ENCODE results near the gene ROPN1B. TPM values are rescaled to one million over a fixed set of nuclear protein-coding genes. Genes with fewer than 3 reads are reported as not detected.
A peak's percentile ranks its signal among the peaks of the same experiment; 100 is the strongest.
"Not testable (repeated sequence)": the region's sequence is repeated elsewhere in the genome, so short reads cannot be mapped to it uniquely, and the experiment has no call there.

Gene ROPN1B
- total and polyA plus RNA-seq, 4 experiments from 2014 or later, result not detected

- H3K4me3 ChIP-seq (ENCODE audit: low read length in 2 of 2); POLR2A ChIA-PET (ENCODE audit: partially characterized antibody); H3K27ac ChIP-seq (ENCODE audit: low read depth, low read length); H3K36me3 Mint-ChIP-seq; H3K36me3 ChIP-seq (ENCODE audit: insufficient read depth, low read length); H3K4me1 Mint-ChIP-seq; H3K9me3 Mint-ChIP-seq; H3K9me3 ChIP-seq (ENCODE audit: control insufficient read depth in 1 of 2, low read length in 2 of 2); H3K27me3 ChIP-seq (ENCODE audit: insufficient read depth, low read length): not testable (repeated sequence)
- peak overlapping the region in 2 of 7 donors; percentile 41 to 57 for H3K27ac Mint-ChIP-seq
- intact Hi-C loops (cut with micrococcal nuclease), result loop anchor here (1.0 kb wide), 1 partner anchor 112 kb away; the partner anchor contains the start of gene SLC41A3
- peaks cover 10% of the 10 kb centered on the region for H3K4me1 ChIP-seq (ENCODE audit: insufficient read depth, low read length)
- peaks cover 12 to 16% of the 10 kb centered on the region in 2 donors for H3K27me3 Mint-ChIP-seq
- CTCF ChIA-PET (ENCODE audit: partially characterized antibody), result interaction anchor here (1.3 to 1.9 kb wide), 4 partner anchors 19 to 226 kb away, joined by 3 to 6 read pairs (median 5); no protein-coding TSS in a partner anchor
- peak overlapping the region in 6 of 8 donors; percentile 39 to 83 (median 56) for H3K4me3 Mint-ChIP-seq
- DNase-seq, result peak; percentile 30 to 54 (median 46)
Observed at GRCh38 chr3:125971997-125972944, 3.3 kb downstream of the ROPN1B start.

GRCh38 chr3:125975245-125976002, 6.4 kb downstream of the ROPN1B start:
- intact Hi-C loops (cut with micrococcal nuclease); H3K9me3 ChIP-seq (ENCODE audit: control insufficient read depth in 1 of 2, low read length in 2 of 2); H3K4me1 Mint-ChIP-seq; DNase-seq; H3K27ac Mint-ChIP-seq; POLR2A ChIA-PET (ENCODE audit: partially characterized antibody); CTCF ChIA-PET (ENCODE audit: partially characterized antibody); H3K36me3 ChIP-seq (ENCODE audit: insufficient read depth, low read length); H3K4me3 Mint-ChIP-seq; H3K4me3 ChIP-seq (ENCODE audit: low read length in 2 of 2); H3K9me3 Mint-ChIP-seq; H3K36me3 Mint-ChIP-seq; H3K27me3 ChIP-seq (ENCODE audit: insufficient read depth, low read length); H3K27ac ChIP-seq (ENCODE audit: low read depth, low read length): not testable (repeated sequence)
- peaks cover 10% of the 10 kb centered on the region for H3K4me1 ChIP-seq (ENCODE audit: insufficient read depth, low read length)
- H3K27me3 Mint-ChIP-seq, result peaks cover 8 to 13% of the 10 kb centered on the region in 2 donors

DNA sequence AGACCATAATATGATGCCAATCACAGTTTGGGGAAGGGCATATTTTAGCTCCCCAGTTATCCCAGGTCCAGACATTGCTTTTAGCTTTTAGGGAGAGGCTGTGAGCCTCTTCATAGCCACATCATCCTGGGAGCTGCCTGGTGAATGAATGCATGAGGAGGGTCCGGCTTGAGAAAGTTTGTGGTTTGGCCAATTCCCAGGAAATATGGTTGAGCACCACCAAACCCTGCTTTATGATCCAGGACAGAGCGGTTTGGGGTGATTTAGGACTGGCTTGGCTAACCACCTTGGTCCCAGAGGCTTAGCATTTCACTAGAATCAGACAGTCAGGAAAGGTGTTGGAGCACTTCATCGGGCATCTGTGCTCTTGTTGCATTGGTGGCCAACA, 7.0 kb downstream of the ROPN1B start:
- POLR2A ChIA-PET (ENCODE audit: partially characterized antibody); H3K9me3 Mint-ChIP-seq; H3K36me3 ChIP-seq (ENCODE audit: insufficient read depth, low read length); CTCF ChIA-PET (ENCODE audit: partially characterized antibody); intact Hi-C loops (cut with micrococcal nuclease); DNase-seq; H3K4me3 ChIP-seq (ENCODE audit: low read length in 2 of 2); H3K4me1 Mint-ChIP-seq; H3K4me3 Mint-ChIP-seq; H3K27ac Mint-ChIP-seq; H3K27me3 ChIP-seq (ENCODE audit: insufficient read depth, low read length); H3K9me3 ChIP-seq (ENCODE audit: control insufficient read depth in 1 of 2, low read length in 2 of 2); H3K36me3 Mint-ChIP-seq; H3K27ac ChIP-seq (ENCODE audit: low read depth, low read length): not testable (repeated sequence)
- peaks cover 8 to 13% of the 10 kb centered on the region in 2 donors for H3K27me3 Mint-ChIP-seq
- peaks cover 10% of the 10 kb centered on the region for H3K4me1 ChIP-seq (ENCODE audit: insufficient read depth, low read length)

DNA sequence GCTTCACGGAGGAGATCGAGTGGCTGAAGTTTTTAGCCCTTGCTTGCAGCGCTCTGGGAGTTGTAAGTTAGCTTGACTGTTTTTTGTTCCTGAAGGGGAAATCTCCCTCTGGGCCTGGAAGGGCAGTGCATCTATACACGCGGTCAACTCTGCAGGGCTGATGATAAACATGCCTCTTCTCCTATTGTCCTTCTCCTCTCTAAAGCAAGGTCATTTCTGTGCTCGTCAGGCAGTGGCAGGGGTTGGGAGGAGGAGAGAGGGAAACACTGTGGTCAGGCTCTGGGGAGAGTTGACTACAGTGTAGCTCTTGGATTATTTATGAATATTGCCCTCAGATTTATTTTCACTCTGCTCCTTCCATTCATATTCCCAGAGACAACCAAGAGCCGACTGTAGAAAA, 8.1 kb downstream of the ROPN1B start:
- H3K4me3 Mint-ChIP-seq; H3K9me3 ChIP-seq (ENCODE audit: control insufficient read depth in 1 of 2, low read length in 2 of 2); H3K36me3 Mint-ChIP-seq; H3K27me3 Mint-ChIP-seq; H3K27ac ChIP-seq (ENCODE audit: low read depth, low read length); H3K4me1 Mint-ChIP-seq; H3K9me3 Mint-ChIP-seq; H3K4me1 ChIP-seq (ENCODE audit: insufficient read depth, low read length); H3K27me3 ChIP-seq (ENCODE audit: insufficient read depth, low read length); CTCF ChIA-PET (ENCODE audit: partially characterized antibody); H3K36me3 ChIP-seq (ENCODE audit: insufficient read depth, low read length); H3K27ac Mint-ChIP-seq; POLR2A ChIA-PET (ENCODE audit: partially characterized antibody); intact Hi-C loops (cut with micrococcal nuclease); DNase-seq; H3K4me3 ChIP-seq (ENCODE audit: low read length in 2 of 2): not testable (repeated sequence)

- H3K9me3 Mint-ChIP-seq; H3K9me3 ChIP-seq (ENCODE audit: control insufficient read depth in 1 of 2, low read length in 2 of 2); H3K4me1 ChIP-seq (ENCODE audit: insufficient read depth, low read length); H3K4me3 ChIP-seq (ENCODE audit: low read length in 2 of 2); DNase-seq; intact Hi-C loops (cut with micrococcal nuclease); H3K27me3 ChIP-seq (ENCODE audit: insufficient read depth, low read length); H3K27ac Mint-ChIP-seq; H3K4me3 Mint-ChIP-seq; CTCF ChIA-PET (ENCODE audit: partially characterized antibody); H3K36me3 Mint-ChIP-seq; H3K27ac ChIP-seq (ENCODE audit: low read depth, low read length); H3K27me3 Mint-ChIP-seq; POLR2A ChIA-PET (ENCODE audit: partially characterized antibody); H3K36me3 ChIP-seq (ENCODE audit: insufficient read depth, low read length): not testable (repeated sequence)
- H3K4me1 Mint-ChIP-seq, result peaks cover 0 to 19% (median 7%) of the 10 kb centered on the region in 4 donors
Observed at GRCh38 chr3:125984951-125985350, 16.0 kb downstream of the ROPN1B start.

- peaks cover 2 to 31% (median 15%) of the 10 kb centered on the region in 4 donors for H3K4me1 Mint-ChIP-seq
- no peaks in the 10 kb centered on the region for H3K36me3 ChIP-seq (ENCODE audit: insufficient read depth, low read length)
- peak overlapping the region in 6 of 7 donors; percentile 92 to 100 (median 98) for H3K27ac Mint-ChIP-seq
- peak in 4 of 5 donors; percentile 73 to 79 (median 78) for DNase-seq
- H3K4me3 Mint-ChIP-seq, result peak overlapping the region in 7 of 8 donors; percentile 95 to 100 (median 99)
- H3K9me3 Mint-ChIP-seq, result peaks cover 0 to 2% (median 0%) of the 10 kb centered on the region in 8 donors
- no peaks in the 10 kb centered on the region for H3K9me3 ChIP-seq (ENCODE audit: control insufficient read depth in 1 of 2, low read length in 2 of 2)
- intact Hi-C loops (cut with micrococcal nuclease), result loop anchor here (1.0 to 2.0 kb wide), 2 partner anchors 74 to 94 kb away; partner anchors contain the start of gene SLC41A3
- peak overlapping the region; percentile 18 to 60 for H3K4me3 ChIP-seq (ENCODE audit: low read length in 2 of 2)
- POLR2A ChIA-PET (ENCODE audit: partially characterized antibody), result interaction anchor here (0.6 to 2.2 kb wide), 5 partner anchors 26 to 486 kb away, joined by 3 to 12 read pairs (median 5); partner anchors contain the start of genes SLC41A3 and ZXDC
- peaks cover 16% of the 10 kb centered on the region for H3K4me1 ChIP-seq (ENCODE audit: insufficient read depth, low read length)
- H3K27me3 Mint-ChIP-seq, result peaks cover 0 to 4% of the 10 kb centered on the region in 2 donors
- peak overlapping the region; percentile 78 for H3K27ac ChIP-seq (ENCODE audit: low read depth, low read length)
- H3K36me3 Mint-ChIP-seq, result peaks cover 4% of the 10 kb centered on the region in 2 donors
- no peaks in the 10 kb centered on the region for H3K27me3 ChIP-seq (ENCODE audit: insufficient read depth, low read length)
- CTCF ChIA-PET (ENCODE audit: partially characterized antibody), result interaction anchor here (1.0 to 1.4 kb wide), 3 partner anchors 19 to 94 kb away, joined by 3 to 6 read pairs (median 4); partner anchors contain the start of gene SLC41A3
Observed at GRCh38 chr3:125990253-125990970, 21.4 kb downstream of the ROPN1B start.

Data from CD4-positive, alpha-beta memory T cell (primary cell).